Neutrophil (primary cell): ENCODE measurements around the gene GRM8.

Experiments used
- H3K27ac ChIP-seq: fragments of 200-600 bp; sonication (generic); 2 replicates; pipeline ENCODE4 v1.5.1; 2016; ENCODE audit warnings: mild to moderate bottlenecking, moderate library complexity
- H3K27me3 ChIP-seq: fragments of 200-600 bp; sonication (generic); 2 replicates; pipeline ENCODE4 v1.6.0; 2016; ENCODE audit warnings: mild to moderate bottlenecking
- H3K36me3 ChIP-seq: fragments of 200-600 bp; sonication (generic); 2 replicates; pipeline ENCODE4 v1.5.1; 2017
- H3K4me1 ChIP-seq, 2 experiments: fragments of 200-600 bp in 1 of 2; sonication (generic) in 1 of 2; 1 replicate in 1 of 2; 2 replicates in 1 of 2; pipeline versions ENCODE4 v1.5.1 to v1.6.1; 2013 to 2016; ENCODE audit warnings: low read depth in 1 of 2, low read length in 1 of 2, mild to moderate bottlenecking in 1 of 2, moderate library complexity in 1 of 2; ENCODE audit not compliant: control insufficient read depth in 1 of 2, insufficient read depth in 1 of 2
- H3K4me3 ChIP-seq, 2 experiments: fragments of 200-600 bp in 1 of 2; sonication (generic) in 1 of 2; 1 replicate in 1 of 2; 2 replicates in 1 of 2; pipeline ENCODE4 v1.5.1; 2013 to 2016; ENCODE audit warnings: low read depth in 1 of 2, low read length in 1 of 2, mild to moderate bottlenecking in 1 of 2, moderate library complexity in 1 of 2
- H3K9me3 ChIP-seq: fragments of 200-600 bp; sonication (generic); 2 replicates; pipeline ENCODE4 v1.5.1; 2016
- CTCF ChIP-seq: fragments of 200-600 bp; sonication (generic); IDR thresholded peaks from 2 replicates; pipeline ENCODE4 v1.5.1; 2016; ENCODE audit warnings: antibody characterized with exemption

The GRM8 gene

GRCh38 chr7:127158659-127159058 lies 94.1 kb downstream of the GRM8 start:
- no peaks in the 10 kb centered on the region for H3K4me1 ChIP-seq
- no peak overlapping the region for H3K27ac ChIP-seq
- no peaks in the 10 kb centered on the region for H3K27me3 ChIP-seq
- no peak overlapping the region for H3K4me3 ChIP-seq
- H3K9me3 ChIP-seq = no peaks in the 10 kb centered on the region
- no peak for TF ChIP-seq CTCF
- H3K36me3 ChIP-seq = no peaks in the 10 kb centered on the region

- no peaks in the 10 kb centered on the region for H3K4me1 ChIP-seq
- no peak overlapping the region for H3K4me3 ChIP-seq
- H3K27me3 ChIP-seq = no peaks in the 10 kb centered on the region
- no peaks in the 10 kb centered on the region for H3K36me3 ChIP-seq
- H3K27ac ChIP-seq = no peak overlapping the region
- no peak for TF ChIP-seq CTCF
- no peaks in the 10 kb centered on the region for H3K9me3 ChIP-seq
Measured at GRCh38 chr7:127154958-127155357, 97.8 kb downstream of the GRM8 start.

GRCh38 chr7:127154101-127154500 lies 98.6 kb downstream of the GRM8 start:
- no peaks in the 10 kb centered on the region for H3K36me3 ChIP-seq
- no peaks in the 10 kb centered on the region for H3K27me3 ChIP-seq
- no peak for TF ChIP-seq CTCF
- no peak overlapping the region for H3K4me3 ChIP-seq
- no peaks in the 10 kb centered on the region for H3K4me1 ChIP-seq
- no peaks in the 10 kb centered on the region for H3K9me3 ChIP-seq
- no peak overlapping the region for H3K27ac ChIP-seq

GRCh38 chr7:127153315-127153714 lies 99.4 kb downstream of the GRM8 start:
- TF ChIP-seq CTCF = no peak
- H3K4me1 ChIP-seq = no peaks in the 10 kb centered on the region
- H3K4me3 ChIP-seq = no peak overlapping the region
- H3K36me3 ChIP-seq = no peaks in the 10 kb centered on the region
- H3K27ac ChIP-seq = no peak overlapping the region
- H3K9me3 ChIP-seq = no peaks in the 10 kb centered on the region
- H3K27me3 ChIP-seq = no peaks in the 10 kb centered on the region

GRCh38 chr7:127152423-127152822 lies 100.3 kb downstream of the GRM8 start:
- TF ChIP-seq CTCF = no peak
- H3K4me1 ChIP-seq = no peaks in the 10 kb centered on the region
- H3K27ac ChIP-seq = no peak overlapping the region
- H3K27me3 ChIP-seq = no peaks in the 10 kb centered on the region
- H3K4me3 ChIP-seq = no peak overlapping the region
- H3K9me3 ChIP-seq = no peaks in the 10 kb centered on the region
- H3K36me3 ChIP-seq = no peaks in the 10 kb centered on the region

- no peak overlapping the region for H3K4me3 ChIP-seq
Measured at GRCh38 chr7:127151379-127151778, 101.4 kb downstream of the GRM8 start.

More at GRCh38 chr7:127151379-127151778, 101.4 kb downstream of the GRM8 start:
- Histone ChIP-seq H3K9me3 (no peaks in the 10 kb centered on the region), H3K4me1 (no peaks in the 10 kb centered on the region), H3K36me3 (no peaks in the 10 kb centered on the region), H3K27me3 (no peaks in the 10 kb centered on the region), H3K27ac (no peak overlapping the region)
- no peak for TF ChIP-seq CTCF
